SK-N-SH treated with all-trans-retinoic acid at 6 μM for 48 hours (cell line): ENCODE measurements around the gene CD40.

ENCODE experiments used
- ATAC-seq: fragments of 200-7000 bp; cut with Tn5 transposase; 3 replicates; pipeline ENCODE4 v1.9.1; 2020; ENCODE audit warnings: mild to moderate bottlenecking, moderate library complexity
- ARNTL ChIP-seq: fragments of 450-650 bp; formaldehyde crosslinking; IDR thresholded peaks from 2 replicates; pipeline ENCODE4 v1.5.0; 2020; ENCODE audit warnings: low read depth, mild to moderate bottlenecking, moderate library complexity, borderline replicate concordance
- BACH2 ChIP-seq: fragments of 250-450 bp; sonication (Bioruptor Pico); IDR thresholded peaks from 2 replicates; pipeline ENCODE4 v1.9.0; 2021; ENCODE audit warnings: mild to moderate bottlenecking, borderline replicate concordance
- CSDC2 ChIP-seq: fragments of 250-450 bp; sonication (Bioruptor Pico); IDR thresholded peaks from 2 replicates; pipeline ENCODE4 v1.5.0; 2020; ENCODE audit warnings: mild to moderate bottlenecking, moderate library complexity
- GLIS3 ChIP-seq: fragments of 250-450 bp; sonication (Bioruptor Pico); IDR thresholded peaks from 2 replicates; pipeline ENCODE4 v1.5.0; 2020; ENCODE audit warnings: mild to moderate bottlenecking, moderate library complexity
- ISL1 ChIP-seq: fragments of 250-450 bp; sonication (Bioruptor Pico); IDR thresholded peaks from 2 replicates; pipeline ENCODE4 v2.1.2; 2022; ENCODE audit warnings: mild to moderate bottlenecking, moderate library complexity
- OSR1 ChIP-seq: fragments of 250-450 bp; sonication (Bioruptor Pico); IDR thresholded peaks from 2 replicates; pipeline ENCODE4 v1.8.0; 2022; ENCODE audit warnings: moderate library complexity, mild to moderate bottlenecking, inconsistent platforms
- PPARA ChIP-seq: fragments of 250-450 bp; sonication (Bioruptor Pico); IDR thresholded peaks from 2 replicates; pipeline ENCODE4 v1.5.0; 2020; ENCODE audit warnings: mild to moderate bottlenecking, borderline replicate concordance
- RARB ChIP-seq: fragments of 250-450 bp; sonication (Bioruptor Pico); IDR thresholded peaks from 2 replicates; pipeline ENCODE4 v1.8.0; 2021; ENCODE audit warnings: mild to moderate bottlenecking, moderate library complexity
- SNAI2 ChIP-seq: fragments of 250-450 bp; sonication (Bioruptor Pico); IDR thresholded peaks from 2 replicates; pipeline ENCODE4 v1.5.0; 2020; ENCODE audit warnings: mild to moderate bottlenecking, moderate library complexity
- TCF4 ChIP-seq: fragments of 250-450 bp; sonication (Bioruptor Pico); IDR thresholded peaks from 2 replicates; pipeline ENCODE4 v1.8.0; 2021; ENCODE audit warnings: mild to moderate bottlenecking, moderate library complexity, borderline replicate concordance
- ZFP3 ChIP-seq: fragments of 250-450 bp; sonication (Bioruptor Pico); IDR thresholded peaks from 2 replicates; pipeline ENCODE4 v1.5.0; 2020; ENCODE audit warnings: mild to moderate bottlenecking, moderate library complexity
- ZFP30 ChIP-seq: fragments of 450-650 bp; formaldehyde crosslinking; IDR thresholded peaks from 2 replicates; pipeline ENCODE4 v1.5.0; 2022; ENCODE audit warnings: mild to moderate bottlenecking, moderate library complexity
- ZNF565 ChIP-seq: fragments of 450-650 bp; formaldehyde crosslinking; conservative IDR thresholded peaks from 2 replicates; pipeline ENCODE4 v1.5.0; 2020; ENCODE audit warnings: low read depth, mild to moderate bottlenecking, moderate library complexity
- ZNF8 ChIP-seq: fragments of 450-650 bp; formaldehyde crosslinking; IDR thresholded peaks from 2 replicates; pipeline ENCODE4 v1.5.0; 2020; ENCODE audit warnings: mild to moderate bottlenecking, moderate library complexity
- TF ChIP-seq, protein P1 (sequence below): fragments of 250-450 bp; sonication (Bioruptor Pico); IDR thresholded peaks from 2 replicates; pipeline ENCODE4 v1.5.1; 2021; ENCODE audit warnings: mild to moderate bottlenecking, moderate library complexity
- TF ChIP-seq, protein P2 (sequence below): fragments of 250-450 bp; sonication (Bioruptor Pico); IDR thresholded peaks from 2 replicates; pipeline ENCODE4 v1.5.0; 2020; ENCODE audit warnings: mild to moderate bottlenecking, moderate library complexity
- TF ChIP-seq, protein P3 (sequence below): fragments of 250-450 bp; sonication (Bioruptor Pico); IDR thresholded peaks from 2 replicates; pipeline ENCODE4 v1.8.0; 2020; ENCODE audit warnings: mild to moderate bottlenecking, moderate library complexity, borderline replicate concordance
- TF ChIP-seq, protein P4 (sequence below): fragments of 250-450 bp; sonication (Bioruptor Pico); IDR thresholded peaks from 2 replicates; pipeline ENCODE4 v1.5.1; 2020; ENCODE audit warnings: low read depth, mild to moderate bottlenecking, moderate library complexity
- TF ChIP-seq, protein P5 (sequence below): fragments of 250-450 bp; sonication (Bioruptor Pico); IDR thresholded peaks from 2 replicates; pipeline ENCODE4 v1.8.0; 2021; ENCODE audit warnings: low read depth, mild to moderate bottlenecking, moderate library complexity, borderline replicate concordance

Gene CD40

DNA sequence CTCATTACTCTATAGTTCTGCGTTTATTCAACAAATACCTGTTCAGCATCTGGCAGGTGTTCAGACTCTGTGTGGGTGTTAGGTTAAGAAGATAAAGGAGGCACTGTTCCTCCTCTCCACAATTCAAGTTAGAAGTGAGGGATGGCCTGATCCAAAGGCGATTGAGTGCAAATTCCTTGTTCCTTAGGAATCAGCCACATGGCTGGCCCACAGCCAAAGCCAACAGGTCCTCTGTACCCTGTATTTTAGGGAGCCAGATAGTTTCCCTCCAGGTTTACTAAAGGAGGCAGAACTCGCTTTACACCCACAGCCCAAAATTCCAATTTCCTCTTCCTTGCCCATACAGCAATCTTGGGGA lies 5.0 kb upstream of the CD40 start:
- TF ChIP-seq CSDC2 (CRISPR knock-in tag): no peak
- TF ChIP-seq ZFP30: no peak
- TF ChIP-seq, protein P1, sequence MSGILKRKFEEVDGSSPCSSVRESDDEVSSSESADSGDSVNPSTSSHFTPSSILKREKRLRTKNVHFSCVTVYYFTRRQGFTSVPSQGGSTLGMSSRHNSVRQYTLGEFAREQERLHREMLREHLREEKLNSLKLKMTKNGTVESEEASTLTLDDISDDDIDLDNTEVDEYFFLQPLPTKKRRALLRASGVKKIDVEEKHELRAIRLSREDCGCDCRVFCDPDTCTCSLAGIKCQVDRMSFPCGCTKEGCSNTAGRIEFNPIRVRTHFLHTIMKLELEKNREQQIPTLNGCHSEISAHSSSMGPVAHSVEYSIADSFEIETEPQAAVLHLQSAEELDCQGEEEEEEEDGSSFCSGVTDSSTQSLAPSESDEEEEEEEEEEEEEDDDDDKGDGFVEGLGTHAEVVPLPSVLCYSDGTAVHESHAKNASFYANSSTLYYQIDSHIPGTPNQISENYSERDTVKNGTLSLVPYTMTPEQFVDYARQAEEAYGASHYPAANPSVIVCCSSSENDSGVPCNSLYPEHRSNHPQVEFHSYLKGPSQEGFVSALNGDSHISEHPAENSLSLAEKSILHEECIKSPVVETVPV: no peak
- TF ChIP-seq ARNTL: no peak
- TF ChIP-seq ZFP3 (CRISPR knock-in tag): no peak
- TF ChIP-seq, protein P2, sequence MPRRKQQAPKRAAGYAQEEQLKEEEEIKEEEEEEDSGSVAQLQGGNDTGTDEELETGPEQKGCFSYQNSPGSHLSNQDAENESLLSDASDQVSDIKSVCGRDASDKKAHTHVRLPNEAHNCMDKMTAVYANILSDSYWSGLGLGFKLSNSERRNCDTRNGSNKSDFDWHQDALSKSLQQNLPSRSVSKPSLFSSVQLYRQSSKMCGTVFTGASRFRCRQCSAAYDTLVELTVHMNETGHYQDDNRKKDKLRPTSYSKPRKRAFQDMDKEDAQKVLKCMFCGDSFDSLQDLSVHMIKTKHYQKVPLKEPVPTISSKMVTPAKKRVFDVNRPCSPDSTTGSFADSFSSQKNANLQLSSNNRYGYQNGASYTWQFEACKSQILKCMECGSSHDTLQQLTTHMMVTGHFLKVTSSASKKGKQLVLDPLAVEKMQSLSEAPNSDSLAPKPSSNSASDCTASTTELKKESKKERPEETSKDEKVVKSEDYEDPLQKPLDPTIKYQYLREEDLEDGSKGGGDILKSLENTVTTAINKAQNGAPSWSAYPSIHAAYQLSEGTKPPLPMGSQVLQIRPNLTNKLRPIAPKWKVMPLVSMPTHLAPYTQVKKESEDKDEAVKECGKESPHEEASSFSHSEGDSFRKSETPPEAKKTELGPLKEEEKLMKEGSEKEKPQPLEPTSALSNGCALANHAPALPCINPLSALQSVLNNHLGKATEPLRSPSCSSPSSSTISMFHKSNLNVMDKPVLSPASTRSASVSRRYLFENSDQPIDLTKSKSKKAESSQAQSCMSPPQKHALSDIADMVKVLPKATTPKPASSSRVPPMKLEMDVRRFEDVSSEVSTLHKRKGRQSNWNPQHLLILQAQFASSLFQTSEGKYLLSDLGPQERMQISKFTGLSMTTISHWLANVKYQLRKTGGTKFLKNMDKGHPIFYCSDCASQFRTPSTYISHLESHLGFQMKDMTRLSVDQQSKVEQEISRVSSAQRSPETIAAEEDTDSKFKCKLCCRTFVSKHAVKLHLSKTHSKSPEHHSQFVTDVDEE (CRISPR knock-in tag): no peak
- no peak for TF ChIP-seq ZNF8 (CRISPR knock-in tag)
- ATAC-seq: no peak

DNA sequence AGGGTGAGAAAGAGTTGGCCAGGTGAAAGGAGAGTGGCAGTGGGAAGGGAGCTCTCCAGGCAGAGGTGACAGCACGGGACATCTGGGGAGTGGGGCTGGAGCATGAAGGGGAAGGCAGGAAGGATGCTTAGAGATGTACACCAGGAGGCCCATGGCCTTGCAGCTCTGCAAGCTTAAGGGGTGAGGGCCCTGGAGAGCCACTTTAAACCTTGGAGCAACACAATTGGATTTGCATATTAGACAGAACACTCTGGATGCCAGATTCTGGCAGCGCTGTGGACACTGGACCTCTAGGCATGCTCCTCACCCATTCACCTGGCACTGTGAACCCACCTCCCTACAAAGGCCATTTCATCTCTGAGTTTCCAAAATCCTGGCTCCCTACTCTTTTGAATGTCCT lies 3.7 kb upstream of the CD40 start:
- no peak for ATAC-seq
- TF ChIP-seq RARB: no peak
- no peak for TF ChIP-seq TCF4 (CRISPR knock-in tag)
- TF ChIP-seq ZNF8 (CRISPR knock-in tag): no peak
- no peak for TF ChIP-seq CSDC2 (CRISPR knock-in tag)
- TF ChIP-seq, protein P2 (CRISPR knock-in tag): no peak
- TF ChIP-seq ZNF565: no peak
- TF ChIP-seq, protein P3, sequence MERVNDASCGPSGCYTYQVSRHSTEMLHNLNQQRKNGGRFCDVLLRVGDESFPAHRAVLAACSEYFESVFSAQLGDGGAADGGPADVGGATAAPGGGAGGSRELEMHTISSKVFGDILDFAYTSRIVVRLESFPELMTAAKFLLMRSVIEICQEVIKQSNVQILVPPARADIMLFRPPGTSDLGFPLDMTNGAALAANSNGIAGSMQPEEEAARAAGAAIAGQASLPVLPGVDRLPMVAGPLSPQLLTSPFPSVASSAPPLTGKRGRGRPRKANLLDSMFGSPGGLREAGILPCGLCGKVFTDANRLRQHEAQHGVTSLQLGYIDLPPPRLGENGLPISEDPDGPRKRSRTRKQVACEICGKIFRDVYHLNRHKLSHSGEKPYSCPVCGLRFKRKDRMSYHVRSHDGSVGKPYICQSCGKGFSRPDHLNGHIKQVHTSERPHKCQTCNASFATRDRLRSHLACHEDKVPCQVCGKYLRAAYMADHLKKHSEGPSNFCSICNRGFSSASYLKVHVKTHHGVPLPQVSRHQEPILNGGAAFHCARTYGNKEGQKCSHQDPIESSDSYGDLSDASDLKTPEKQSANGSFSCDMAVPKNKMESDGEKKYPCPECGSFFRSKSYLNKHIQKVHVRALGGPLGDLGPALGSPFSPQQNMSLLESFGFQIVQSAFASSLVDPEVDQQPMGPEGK: no peak
- no peak for TF ChIP-seq ZFP30
- TF ChIP-seq GLIS3 (CRISPR knock-in tag): no peak
- TF ChIP-seq PPARA (CRISPR knock-in tag): no peak
- no peak for TF ChIP-seq ISL1
- TF ChIP-seq, protein P1: no peak
- TF ChIP-seq, protein P4, sequence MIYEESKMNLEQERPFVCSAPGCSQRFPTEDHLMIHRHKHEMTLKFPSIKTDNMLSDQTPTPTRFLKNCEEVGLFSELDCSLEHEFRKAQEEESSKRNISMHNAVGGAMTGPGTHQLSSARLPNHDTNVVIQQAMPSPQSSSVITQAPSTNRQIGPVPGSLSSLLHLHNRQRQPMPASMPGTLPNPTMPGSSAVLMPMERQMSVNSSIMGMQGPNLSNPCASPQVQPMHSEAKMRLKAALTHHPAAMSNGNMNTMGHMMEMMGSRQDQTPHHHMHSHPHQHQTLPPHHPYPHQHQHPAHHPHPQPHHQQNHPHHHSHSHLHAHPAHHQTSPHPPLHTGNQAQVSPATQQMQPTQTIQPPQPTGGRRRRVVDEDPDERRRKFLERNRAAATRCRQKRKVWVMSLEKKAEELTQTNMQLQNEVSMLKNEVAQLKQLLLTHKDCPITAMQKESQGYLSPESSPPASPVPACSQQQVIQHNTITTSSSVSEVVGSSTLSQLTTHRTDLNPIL (CRISPR knock-in tag): no peak
- no peak for TF ChIP-seq SNAI2 (CRISPR knock-in tag)
- TF ChIP-seq ZFP3 (CRISPR knock-in tag): no peak

DNA sequence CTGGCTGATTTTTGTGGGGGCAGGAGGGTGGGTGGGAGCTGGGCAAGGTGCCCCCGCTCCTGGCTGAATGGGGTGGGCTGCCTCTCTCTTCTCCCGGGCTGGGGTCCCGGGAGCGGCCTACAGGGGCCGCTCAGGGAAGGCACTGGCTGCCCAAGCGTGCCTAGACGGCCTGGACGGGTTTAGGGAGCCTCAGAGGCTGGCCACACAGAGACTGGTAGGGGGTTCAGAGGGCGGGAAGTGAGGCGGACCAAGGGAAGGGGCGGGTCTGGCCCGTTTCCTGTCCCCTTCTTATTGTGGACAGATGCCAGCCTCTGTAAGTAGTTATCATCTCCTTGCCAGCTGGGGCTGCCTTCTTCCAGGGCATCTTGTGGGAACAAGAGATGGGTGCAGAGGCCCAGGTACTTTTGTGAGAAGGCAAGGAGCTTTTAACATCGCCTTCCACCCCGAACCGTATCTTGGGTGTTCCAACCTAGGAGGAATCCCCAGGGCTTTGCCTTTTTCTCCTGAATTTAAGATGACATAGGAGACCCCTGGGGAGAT lies 437 bp downstream of the CD40 start:
- no peak for TF ChIP-seq OSR1 (CRISPR knock-in tag)
- TF ChIP-seq GLIS3 (CRISPR knock-in tag): no peak
- TF ChIP-seq ISL1: no peak
- TF ChIP-seq ZFP30: no peak
- TF ChIP-seq, protein P1: no peak
- no peak for TF ChIP-seq PPARA (CRISPR knock-in tag)
- TF ChIP-seq TCF4 (CRISPR knock-in tag): no peak
- TF ChIP-seq ZNF565: no peak
- TF ChIP-seq BACH2 (CRISPR knock-in tag): no peak
- TF ChIP-seq, protein P5, sequence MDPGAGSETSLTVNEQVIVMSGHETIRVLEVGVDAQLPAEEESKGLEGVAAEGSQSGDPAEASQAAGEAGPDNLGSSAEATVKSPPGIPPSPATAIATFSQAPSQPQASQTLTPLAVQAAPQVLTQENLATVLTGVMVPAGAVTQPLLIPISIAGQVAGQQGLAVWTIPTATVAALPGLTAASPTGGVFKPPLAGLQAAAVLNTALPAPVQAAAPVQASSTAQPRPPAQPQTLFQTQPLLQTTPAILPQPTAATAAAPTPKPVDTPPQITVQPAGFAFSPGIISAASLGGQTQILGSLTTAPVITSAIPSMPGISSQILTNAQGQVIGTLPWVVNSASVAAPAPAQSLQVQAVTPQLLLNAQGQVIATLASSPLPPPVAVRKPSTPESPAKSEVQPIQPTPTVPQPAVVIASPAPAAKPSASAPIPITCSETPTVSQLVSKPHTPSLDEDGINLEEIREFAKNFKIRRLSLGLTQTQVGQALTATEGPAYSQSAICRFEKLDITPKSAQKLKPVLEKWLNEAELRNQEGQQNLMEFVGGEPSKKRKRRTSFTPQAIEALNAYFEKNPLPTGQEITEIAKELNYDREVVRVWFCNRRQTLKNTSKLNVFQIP (CRISPR knock-in tag): no peak
- ATAC-seq: no peak
